ENCODE measurements around the gene MBD3.
"Not testable (repeated sequence)": the region's sequence is repeated elsewhere in the genome, so short reads cannot be mapped to it uniquely, and the experiment has no call there.

The MBD3 gene

GRCh38 chr19:1538978-1539377 is 53.7 kb downstream of the MBD3 start:
- DNase-seq, result no peak

DNA sequence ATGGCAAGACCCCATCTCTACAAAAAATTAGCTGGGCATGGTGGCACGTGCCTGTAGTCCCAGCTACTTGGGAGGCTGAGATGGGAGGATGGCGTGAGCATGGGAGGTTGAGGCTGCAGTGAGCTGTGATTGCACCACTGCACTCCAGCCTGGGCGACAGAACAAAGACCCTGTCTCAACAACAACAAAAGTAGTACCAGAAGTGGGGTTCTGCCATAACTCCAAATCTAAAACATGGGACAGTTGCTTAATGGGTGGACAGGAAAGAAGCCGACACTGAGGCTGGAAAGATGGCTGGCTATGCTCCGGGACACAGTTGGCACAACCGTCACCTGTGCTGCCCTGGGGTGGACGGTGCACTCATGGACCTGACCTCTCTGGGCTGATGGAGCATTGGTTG is 57.0 kb downstream of the MBD3 start:
- not testable (repeated sequence) for DNase-seq

DNA sequence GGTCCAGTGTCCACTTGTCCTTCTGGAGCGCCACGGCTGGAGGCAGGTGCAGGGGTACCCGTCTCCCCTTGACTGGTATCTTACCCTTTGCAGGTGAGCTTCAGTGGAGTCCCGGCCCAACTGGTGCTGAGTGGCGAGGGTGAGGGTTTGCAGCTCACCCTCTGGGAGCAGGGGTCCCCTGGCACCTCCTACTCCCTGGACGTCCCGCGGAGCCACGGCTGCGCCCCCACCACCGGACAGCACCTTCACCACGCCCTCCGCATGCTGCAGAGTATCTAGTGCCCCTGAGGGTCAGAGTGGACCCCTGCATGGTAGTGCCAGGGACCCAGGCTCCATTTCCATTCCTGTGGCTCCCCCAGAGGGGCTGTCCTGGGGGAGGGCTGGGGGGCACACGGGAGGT is 57.7 kb downstream of the MBD3 start:
- no peak for DNase-seq

DNA sequence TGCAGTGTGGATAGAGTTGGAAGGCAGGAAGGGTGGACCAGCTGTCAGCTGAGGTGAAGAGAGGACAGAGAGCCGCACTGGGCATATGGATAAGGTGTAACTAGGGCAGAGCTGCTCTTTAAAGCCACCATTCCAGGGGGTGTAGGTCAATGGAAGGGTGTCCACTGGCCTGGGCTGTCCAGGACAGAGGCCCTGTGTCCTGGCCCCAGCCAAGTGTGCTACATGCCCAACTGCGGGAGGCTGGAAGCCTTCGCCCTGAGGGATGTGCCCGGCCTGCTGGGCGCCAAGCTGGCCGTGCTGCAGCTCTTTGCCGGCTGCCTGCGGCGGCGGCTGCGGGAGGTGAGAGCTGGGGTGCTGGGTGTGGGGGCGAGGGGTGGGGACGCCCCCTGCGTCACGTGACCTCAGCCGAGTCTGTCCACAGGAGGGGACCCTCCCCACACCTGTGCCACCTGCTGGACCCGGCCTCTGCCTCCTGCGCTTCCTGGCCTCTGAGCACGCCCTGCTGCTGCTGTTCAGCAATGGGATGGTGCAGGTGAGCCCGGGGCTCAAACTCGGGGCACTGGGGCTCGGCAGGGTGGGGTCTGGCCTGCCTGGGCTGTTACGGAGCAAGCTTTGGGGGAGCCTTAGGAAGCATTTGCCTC is 59.0 kb downstream of the MBD3 start:
- DNase-seq, result no peak

DNA sequence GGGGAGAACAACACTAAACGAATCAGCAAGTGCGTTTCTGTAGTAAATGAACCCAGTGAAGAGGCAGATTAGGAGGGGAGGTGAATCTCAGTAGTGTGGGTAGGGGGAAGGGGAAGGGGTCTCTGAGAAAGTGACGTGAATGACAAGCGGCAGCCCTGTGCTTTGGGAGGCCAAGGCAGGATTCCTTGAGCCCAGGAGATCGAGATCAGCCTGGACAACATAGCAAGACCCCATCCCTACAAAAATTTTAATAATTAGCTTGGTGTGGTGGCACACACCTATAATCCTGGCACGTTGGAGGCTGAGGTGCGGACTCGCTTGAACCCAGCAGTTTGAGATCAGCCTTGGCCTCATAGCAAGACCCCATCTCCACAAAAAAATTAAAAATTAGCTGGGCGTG is 60.7 kb downstream of the MBD3 start:
- no peak for DNase-seq

- DNase-seq, result no peak
These were observed 61.1 kb downstream of the MBD3 start for GRCh38 chr19:1531587-1531986.

DNA sequence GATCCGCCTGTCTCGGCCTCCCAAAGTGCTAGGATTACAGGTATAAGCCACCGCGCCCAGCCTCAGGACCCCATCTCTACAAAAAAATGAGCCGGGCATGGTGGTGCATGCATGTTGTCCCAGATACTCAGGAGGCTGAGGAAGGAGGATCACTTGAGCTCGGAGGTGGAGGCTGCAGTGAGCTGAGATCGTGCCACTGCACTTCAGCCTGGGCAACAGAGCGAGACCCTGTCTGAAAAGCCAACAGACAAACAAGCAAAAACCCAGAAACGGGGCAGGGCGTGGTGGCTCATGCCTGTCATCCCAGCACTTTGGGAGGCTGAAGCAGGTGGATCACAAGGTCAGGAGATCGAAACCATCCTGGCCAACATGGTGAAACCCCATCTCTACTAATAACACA is 61.8 kb downstream of the MBD3 start:
- not testable (repeated sequence) for DNase-seq

- DNase-seq, result no peak
These were observed 63.2 kb downstream of the MBD3 start for GRCh38 chr19:1529430-1529816.

DNA sequence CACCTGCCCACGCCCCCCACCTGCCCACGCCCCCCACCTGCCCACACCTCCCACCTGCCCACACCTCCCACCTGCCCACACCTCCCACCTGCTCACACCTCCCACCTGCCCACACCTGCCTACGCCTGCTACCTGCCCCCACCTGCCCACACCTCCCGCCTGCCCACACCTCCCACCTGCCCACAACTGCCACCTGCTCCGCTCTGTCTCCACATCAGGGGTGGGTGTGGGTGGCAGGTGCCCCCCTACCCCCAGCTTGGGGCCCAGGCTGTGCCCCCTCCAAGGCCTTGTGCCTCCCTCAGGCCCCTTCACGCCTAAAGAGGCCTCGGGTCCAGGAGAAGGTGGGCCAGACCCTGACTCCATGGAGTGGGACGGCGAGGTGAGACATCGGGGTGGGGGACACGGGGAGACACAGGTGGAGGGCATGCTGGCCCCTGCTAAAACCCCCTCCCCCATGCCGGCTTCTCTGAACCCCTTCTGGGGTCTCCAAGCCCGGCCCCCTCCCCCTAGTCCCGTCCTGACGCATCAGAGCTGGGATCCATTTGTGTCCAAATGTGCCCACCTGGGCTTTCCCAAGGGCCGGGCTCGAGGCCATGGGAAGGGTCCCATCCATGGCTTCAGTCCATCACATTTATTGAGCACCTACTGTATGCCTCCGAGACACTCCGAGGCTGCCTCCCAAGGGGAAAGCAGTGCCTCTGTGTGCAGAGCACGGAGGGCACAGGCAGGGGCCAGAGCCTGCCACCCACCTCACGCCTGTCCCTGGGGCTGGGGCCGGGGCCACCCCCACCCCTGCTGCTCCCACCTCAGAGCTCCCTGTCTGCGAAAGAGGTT is 63.9 kb downstream of the MBD3 start:
- DNase-seq, result no peak

- DNase-seq, result no peak
These were observed 64.9 kb downstream of the MBD3 start for GRCh38 chr19:1527650-1528309.

GRCh38 chr19:1526979-1527649 is 65.6 kb downstream of the MBD3 start:
- DNase-seq, result no peak

GRCh38 chr19:1526066-1526778 is 66.4 kb downstream of the MBD3 start:
- no peak for DNase-seq

DNA sequence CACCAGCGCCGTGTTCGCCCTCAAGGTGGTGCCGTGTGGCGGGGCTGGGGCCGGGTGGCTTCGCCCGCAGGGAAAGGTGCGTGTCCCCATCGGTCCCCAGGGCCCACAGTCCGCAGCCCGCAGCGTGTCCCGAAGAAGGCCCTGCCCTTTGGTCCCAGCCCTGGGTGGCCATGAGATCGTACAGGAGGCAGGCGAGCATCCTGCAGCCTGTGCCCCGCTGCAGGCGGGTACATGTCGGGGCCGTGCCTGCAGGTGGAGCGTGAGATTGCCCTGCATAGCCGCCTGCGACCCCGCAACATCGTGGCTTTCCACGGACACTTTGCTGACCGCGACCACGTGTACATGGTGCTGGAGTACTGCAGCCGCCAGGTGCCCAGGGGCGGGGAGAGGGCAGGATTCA is 67.3 kb downstream of the MBD3 start:
- no peak for DNase-seq

- DNase-seq, result no peak
These were observed 67.7 kb downstream of the MBD3 start for GRCh38 chr19:1524972-1525325.

GRCh38 chr19:1524287-1524971 is 68.2 kb downstream of the MBD3 start:
- no peak for DNase-seq

Measured in right kidney (tissue), 1 donor.